Smooth muscle cell of the brain vasculature (primary cell): Measurements from ENCODE around the gene CCDC201.

Source experiments
- DNase-seq: peaks from one replicate; pipeline ENCODE4 v3.0.0-alpha.2; 2012; ENCODE audit warnings: low read depth, low spot score

The CCDC201 gene, protein sequence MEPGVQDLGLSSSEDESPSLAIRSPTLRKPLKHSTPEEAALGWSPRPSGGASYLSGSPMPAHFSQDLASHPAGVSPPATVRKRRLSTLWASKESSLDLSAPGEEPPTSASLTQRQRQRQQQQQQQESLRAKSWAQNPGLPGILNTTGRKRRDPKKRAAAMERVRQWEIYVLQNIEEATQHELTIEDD

GRCh38 chr7:45873035-45873354, at the start of gene CCDC201:
TSS of gene CCDC201 (minus strand) at chr7:45873082. CDS start at chr7:45873007, 75 bp downstream.
- no peak for DNase-seq

GRCh38 chr7:45921699-45922519, 49.0 kb upstream of the CCDC201 start:
- peak; percentile 67 for DNase-seq

- no peak for DNase-seq
Observed at GRCh38 chr7:45921381-45921698, 48.5 kb upstream of the CCDC201 start.

DNA sequence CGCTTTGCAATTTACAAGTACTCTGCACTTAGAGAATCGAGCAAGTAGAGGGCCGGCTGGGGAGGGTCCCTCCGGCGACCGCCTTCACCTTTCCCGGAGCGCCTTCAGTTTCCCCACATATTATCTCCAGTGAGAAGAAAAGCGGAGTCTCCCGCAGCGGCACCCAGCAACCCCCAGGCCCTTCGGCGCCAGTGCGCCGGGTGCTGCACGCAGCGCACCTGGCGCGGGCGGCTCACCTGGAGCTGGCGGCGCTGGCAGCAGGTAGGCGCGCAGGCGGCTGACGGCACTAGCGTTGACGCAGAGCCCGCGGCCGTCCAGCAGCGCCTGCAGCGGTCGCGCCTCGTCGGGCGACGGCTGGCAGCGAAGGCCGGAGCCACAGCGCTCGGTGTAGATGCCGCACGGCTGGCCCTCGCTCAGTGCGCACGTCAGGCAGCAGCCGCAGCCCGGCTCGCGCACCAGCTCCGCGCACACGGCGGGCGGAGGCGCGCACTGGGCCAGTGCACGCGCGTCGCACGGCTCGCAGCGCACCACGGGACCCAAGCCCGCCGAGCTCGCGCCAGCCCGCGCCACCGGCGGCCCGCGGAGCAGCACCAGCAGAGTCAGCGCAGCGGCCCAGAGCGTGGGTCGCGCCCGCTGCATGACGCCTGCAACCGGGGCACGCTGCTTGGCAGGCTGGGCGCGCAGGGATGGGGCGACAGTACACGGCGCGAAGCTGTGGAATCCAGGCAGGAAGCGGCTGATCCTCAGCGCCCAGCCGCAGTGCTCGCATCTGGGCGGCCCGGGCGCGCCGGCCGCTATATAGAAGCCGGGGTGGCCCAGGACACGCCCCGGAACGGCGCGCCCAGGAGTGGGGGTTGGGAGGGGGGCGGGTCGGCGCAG, 47.9 kb upstream of the CCDC201 start, which contains the start of gene IGFBP3:
Gene IGFBP3, minus strand, starts transcription at position 771 of the 879 bp plus-strand sequence. Its CDS starts 132 bp downstream, at position 639.
- DNase-seq: no peak

DNA sequence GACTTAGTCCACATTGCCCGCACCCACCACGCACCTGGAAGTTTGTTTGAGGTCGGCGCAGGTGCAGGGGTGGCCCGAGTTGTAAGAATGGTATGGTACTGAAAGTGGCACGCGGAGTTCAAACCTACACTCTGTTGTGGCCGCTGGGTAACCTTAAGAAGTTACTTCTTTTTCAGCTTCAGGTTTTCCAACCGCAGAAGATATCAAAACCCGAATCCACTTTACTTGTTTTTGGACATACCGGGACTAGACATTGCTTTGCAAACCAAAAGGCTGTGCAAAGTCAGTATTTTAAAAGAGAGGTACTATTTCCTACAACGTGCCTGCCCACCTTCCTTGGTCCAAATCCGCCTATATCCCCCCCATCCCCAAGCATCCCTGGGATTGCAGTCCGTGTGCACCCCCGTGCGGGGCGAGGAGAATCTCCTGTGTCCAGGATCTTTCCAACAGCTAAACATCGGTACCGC, 47.1 kb upstream of the CCDC201 start:
- no peak for DNase-seq

DNA sequence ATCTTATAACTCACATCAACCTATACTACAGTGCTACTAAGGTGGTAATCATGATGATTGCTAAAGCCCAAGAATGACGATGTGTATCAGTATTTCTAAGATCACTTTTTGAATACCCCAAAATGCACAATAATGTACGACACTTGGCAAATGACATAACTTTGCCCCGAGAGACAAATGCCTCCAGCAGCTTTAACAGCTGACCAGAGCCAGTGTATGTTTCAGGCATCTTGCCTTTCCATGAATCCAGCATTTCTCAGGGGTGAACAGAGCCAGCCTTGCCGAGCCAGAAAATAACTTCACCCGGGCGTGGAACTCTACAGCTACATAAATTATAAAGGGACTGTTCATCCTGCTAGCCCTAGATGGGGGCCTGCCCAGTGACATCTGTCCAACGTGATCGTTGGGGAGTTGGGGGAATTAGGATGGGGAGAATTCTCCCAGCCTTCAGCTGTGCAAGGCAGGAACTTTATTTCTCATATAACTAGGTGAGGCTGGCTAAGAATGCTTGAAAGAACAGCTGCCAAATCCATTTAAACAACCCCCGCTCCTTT, 46.4 kb upstream of the CCDC201 start:
- DNase-seq: no peak

- no peak for DNase-seq
Observed at GRCh38 chr7:45918556-45918955, 45.7 kb upstream of the CCDC201 start.

DNA sequence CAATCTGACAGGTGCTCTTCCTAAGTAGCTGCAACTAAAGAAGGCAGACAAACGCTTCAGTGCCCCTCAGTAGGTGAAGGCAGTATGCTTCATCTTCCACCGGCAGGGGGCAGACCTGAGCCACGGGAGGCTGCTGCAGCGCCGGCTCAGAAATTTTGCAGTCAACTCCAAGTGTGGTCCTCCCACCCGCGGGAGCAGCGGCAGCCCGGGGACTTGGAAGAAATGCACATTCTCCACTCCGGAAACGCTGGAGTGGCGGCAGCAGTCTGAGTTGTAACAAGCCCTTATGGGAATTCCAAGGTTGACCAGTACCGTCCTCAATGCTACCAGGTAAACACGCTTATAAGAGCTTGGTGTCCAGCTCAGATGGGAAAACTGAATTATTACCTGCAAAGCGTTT, 44.8 kb upstream of the CCDC201 start:
- no peak for DNase-seq

DNA sequence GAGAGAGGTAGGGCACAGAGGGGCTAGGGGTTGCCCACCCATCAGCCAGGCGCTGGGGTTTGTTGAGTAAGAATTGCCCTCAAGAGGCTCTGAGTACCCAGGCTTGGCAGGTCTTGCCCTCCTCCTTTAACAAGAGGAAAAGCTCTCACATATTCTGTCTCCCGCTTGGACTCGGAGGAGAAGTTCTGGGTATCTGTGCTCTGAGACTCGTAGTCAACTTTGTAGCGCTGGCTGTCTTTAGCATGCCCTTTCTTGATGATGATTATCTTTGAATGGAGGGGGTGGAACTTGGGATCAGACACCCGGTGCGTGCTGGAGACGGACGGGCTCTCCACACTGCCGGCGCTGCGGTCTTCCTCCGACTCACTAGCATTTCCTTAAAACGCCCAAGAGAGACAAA, 44.2 kb upstream of the CCDC201 start:
- DNase-seq: no peak

- no peak for DNase-seq
Observed at GRCh38 chr7:45915606-45916005, 42.7 kb upstream of the CCDC201 start.

DNA sequence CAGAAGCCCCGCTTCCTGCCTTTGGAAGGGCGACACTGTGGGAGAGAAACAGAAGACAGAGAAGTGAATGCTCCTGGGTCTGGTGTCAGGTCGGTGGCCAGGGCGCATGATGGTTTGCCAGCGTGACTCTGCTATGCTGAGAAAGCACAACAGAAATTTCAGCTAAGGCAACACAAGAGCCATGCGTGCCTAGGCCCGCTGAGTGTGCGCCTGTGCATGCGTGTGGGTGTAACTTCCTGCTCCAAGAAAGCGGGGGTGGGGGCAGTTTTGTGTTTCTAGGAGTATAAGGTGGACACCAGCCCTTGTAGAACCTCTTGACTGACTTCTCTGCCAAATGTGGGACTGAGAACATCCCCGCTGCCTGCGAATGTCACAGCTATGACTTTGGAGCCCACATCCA, 42.0 kb upstream of the CCDC201 start:
- DNase-seq: no peak

DNA sequence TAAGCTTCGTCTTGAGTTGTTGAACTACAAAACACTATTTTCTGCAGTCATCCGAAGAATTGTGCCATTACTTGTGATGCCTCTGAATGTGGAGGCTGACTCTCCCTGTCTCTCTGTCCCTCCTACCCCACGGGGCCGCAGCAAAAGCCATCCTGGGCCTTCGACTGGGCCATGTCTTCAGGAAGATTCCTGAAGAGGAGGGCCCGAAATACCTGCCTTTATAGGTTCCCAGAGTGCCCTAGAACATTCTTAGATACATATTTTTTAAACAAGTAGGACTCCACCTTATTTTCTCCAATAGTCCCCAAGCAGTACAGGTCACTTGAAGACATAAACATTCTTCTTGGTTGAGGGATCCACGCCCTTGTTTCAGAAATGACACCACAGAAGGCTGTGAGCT, 40.1 kb upstream of the CCDC201 start:
- DNase-seq: no peak

DNA sequence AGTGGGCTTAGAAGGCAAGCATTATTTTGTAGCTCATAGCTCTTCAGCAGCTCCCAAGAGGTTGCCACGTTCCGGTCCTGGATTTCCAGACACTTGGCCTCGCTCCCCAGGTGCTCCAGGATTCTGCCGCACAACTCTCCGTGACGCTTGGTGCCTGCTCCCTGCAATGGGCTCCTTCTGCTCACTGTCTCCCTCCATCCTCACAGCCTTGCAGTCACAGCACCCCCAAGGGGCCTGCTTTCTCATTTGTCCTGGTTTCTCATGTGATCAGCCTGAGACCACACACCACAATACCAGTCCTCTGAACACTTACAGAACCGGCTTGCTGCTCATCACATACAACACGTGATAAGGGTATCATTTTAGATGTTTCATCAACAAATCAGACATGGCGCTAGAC, 38.4 kb upstream of the CCDC201 start:
- no peak for DNase-seq

- no peak for DNase-seq
Observed at GRCh38 chr7:45910855-45911254, 38.0 kb upstream of the CCDC201 start.

DNA sequence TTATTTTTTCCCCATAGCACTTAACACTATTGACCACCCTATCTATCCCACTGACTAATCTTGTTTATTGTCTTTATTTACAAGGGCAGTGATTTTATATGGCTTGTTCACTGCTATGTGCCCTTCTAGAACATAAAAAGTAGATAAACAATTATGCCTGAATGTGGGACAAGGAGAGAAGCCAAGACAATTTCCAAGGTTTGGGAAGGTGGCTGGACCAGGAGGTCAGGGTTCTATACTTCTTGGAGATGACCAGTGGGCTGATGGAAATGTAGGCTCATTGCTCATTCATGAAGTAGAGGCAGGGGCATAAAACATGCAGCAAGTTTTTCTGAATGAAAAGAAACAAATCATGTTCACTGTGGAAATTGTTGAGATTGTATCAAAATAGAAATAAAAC, 36.7 kb upstream of the CCDC201 start:
- no peak for DNase-seq

DNA sequence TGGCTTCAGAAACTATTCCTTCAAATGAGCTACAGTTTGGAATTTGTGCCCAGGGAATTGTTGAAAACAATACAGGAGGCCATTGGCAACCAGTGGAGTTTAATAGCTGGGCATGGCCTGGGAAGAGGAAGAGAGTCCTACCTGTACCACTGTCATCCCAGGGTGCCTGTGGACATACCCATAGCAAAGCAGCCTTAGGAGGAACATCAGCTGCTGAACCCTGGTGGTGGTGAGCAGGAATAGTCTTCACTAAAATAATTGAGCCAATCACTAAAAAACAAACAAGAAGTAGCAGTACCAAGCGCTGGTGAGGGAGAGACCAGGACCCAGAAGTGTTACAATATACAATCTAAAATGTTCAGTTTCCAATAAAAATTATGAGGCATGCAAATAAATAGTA, 29.9 kb upstream of the CCDC201 start:
- no peak for DNase-seq

GRCh38 chr7:45901566-45901965, 28.7 kb upstream of the CCDC201 start:
- no peak for DNase-seq

DNA sequence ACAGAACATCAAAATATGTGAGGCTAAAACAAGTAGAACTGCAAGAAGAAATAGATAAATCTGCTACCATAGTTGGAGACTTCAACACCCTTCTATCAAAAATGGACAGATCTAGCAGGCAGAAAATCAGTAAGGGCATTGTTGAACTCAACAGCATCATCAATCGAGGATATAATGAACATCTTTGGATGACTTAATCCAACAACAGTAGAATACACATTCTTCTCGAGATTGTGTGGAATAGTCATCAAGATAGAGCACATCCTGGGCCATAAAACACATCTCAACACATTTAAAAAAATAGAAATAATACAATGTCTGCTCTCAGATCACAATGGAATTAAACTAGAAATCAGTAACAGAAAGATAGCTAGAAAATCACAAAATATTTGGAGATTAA, 25.3 kb upstream of the CCDC201 start:
- DNase-seq: no peak

- DNase-seq: no peak
Observed at GRCh38 chr7:45897042-45897690, 24.3 kb upstream of the CCDC201 start.

- DNase-seq: no peak
Observed at GRCh38 chr7:45894665-45895062, 21.8 kb upstream of the CCDC201 start.

DNA sequence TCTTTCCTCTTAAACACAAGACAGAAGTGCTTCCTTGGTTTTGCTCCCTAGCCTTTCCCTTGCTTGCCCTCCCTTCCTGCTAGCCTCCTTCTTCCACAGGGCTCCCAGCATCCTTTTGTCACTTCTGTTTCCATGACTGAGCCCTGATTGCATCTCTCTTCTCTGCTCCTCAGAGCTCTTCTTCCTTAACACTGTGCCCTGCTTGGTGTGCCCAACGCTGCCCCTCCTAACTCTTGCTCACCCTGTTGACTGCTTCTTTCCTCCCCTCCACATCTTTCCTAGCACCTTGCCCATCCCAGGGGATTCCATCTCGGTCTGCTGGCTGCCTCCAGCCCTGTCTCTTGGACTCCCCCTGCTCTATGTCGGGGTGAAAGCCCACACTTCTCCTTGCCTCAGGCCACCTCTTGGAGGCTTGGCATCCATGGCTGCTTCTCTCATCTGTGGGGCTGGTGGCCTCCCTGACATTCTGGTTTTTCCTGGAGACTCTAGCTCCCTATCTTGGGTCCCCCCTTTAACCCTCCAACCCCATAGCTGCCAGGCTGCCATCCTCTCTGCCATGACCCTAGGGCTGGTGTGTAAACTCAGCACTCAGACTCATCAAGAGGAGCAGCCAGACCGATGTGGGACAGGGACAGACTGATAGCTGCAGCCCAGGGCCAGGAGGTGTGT, 21.2 kb upstream of the CCDC201 start:
- DNase-seq: no peak
